Measurements from ENCODE around the gene QRFP.

Gene QRFP

GRCh38 chr9:130884111-130884531, 12.5 kb downstream of the QRFP start:
- Histone ChIP-seq H3F3A (ENCODE audit: insufficient read depth, low read length) (no peaks in the 10 kb centered on the region), H4K20me1 (ENCODE audit: insufficient read depth, low read length) (no peaks in the 10 kb centered on the region), H3K4me2 (ENCODE audit: low read depth, low read length) (no peak overlapping the region), H3K27ac (ENCODE audit: low read length) (no peak overlapping the region), H2AFZ (ENCODE audit: low read length) (no peak overlapping the region), H3K79me2 (ENCODE audit: low read length) (no peaks in the 10 kb centered on the region), H3K9me2 (replicated peaks; ENCODE audit: insufficient read depth, low read length) (no peaks in the 10 kb centered on the region), H3K4me1 (ENCODE audit: low read length) (no peaks in the 10 kb centered on the region), H3K4me3 (ENCODE audit: low read length) (no peak overlapping the region), H3K27me3 (replicated peaks; ENCODE audit: insufficient read depth, low read length) (no peaks in the 10 kb centered on the region), H3K36me3 (replicated peaks; ENCODE audit: insufficient read depth, low read length) (no peaks in the 10 kb centered on the region), H3K9ac (ENCODE audit: low read length) (no peak overlapping the region), H3K9me3 (replicated peaks; ENCODE audit: insufficient read depth, low read length) (no peaks in the 10 kb centered on the region)
- DNase-seq, result no peak
- TF ChIP-seq, protein P1, sequence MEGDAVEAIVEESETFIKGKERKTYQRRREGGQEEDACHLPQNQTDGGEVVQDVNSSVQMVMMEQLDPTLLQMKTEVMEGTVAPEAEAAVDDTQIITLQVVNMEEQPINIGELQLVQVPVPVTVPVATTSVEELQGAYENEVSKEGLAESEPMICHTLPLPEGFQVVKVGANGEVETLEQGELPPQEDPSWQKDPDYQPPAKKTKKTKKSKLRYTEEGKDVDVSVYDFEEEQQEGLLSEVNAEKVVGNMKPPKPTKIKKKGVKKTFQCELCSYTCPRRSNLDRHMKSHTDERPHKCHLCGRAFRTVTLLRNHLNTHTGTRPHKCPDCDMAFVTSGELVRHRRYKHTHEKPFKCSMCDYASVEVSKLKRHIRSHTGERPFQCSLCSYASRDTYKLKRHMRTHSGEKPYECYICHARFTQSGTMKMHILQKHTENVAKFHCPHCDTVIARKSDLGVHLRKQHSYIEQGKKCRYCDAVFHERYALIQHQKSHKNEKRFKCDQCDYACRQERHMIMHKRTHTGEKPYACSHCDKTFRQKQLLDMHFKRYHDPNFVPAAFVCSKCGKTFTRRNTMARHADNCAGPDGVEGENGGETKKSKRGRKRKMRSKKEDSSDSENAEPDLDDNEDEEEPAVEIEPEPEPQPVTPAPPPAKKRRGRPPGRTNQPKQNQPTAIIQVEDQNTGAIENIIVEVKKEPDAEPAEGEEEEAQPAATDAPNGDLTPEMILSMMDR (IDR thresholded peaks at IDR 0.05; ENCODE audit: low read length), result no peak
- TF ChIP-seq EZH2phosphoT487 (IDR thresholded peaks at IDR 0.05; ENCODE audit: low read length) (no peak), EZH2 (optimal IDR thresholded peaks at IDR 0.05; ENCODE audit: low read depth, low read length) (no peak)

GRCh38 chr9:130883479-130883878, 13.1 kb downstream of the QRFP start:
- Histone ChIP-seq H3K9ac (ENCODE audit: low read length) (no peak overlapping the region), H3K27ac (ENCODE audit: low read length) (no peak overlapping the region), H3K4me1 (ENCODE audit: low read length) (no peaks in the 10 kb centered on the region), H3F3A (ENCODE audit: insufficient read depth, low read length) (no peaks in the 10 kb centered on the region), H3K9me3 (replicated peaks; ENCODE audit: insufficient read depth, low read length) (no peaks in the 10 kb centered on the region), H3K36me3 (replicated peaks; ENCODE audit: insufficient read depth, low read length) (no peaks in the 10 kb centered on the region), H4K20me1 (ENCODE audit: insufficient read depth, low read length) (no peaks in the 10 kb centered on the region), H3K9me2 (replicated peaks; ENCODE audit: insufficient read depth, low read length) (no peaks in the 10 kb centered on the region), H3K27me3 (replicated peaks; ENCODE audit: insufficient read depth, low read length) (no peaks in the 10 kb centered on the region), H3K4me2 (ENCODE audit: low read depth, low read length) (no peak overlapping the region), H3K79me2 (ENCODE audit: low read length) (no peaks in the 10 kb centered on the region), H2AFZ (ENCODE audit: low read length) (no peak overlapping the region), H3K4me3 (ENCODE audit: low read length) (no peak overlapping the region)
- no peak for DNase-seq
- TF ChIP-seq EZH2 (optimal IDR thresholded peaks at IDR 0.05; ENCODE audit: low read depth, low read length) (no peak), EZH2phosphoT487 (IDR thresholded peaks at IDR 0.05; ENCODE audit: low read length) (no peak)
- TF ChIP-seq, protein P1 (IDR thresholded peaks at IDR 0.05; ENCODE audit: low read length), result no peak

GRCh38 chr9:130882696-130883225, 13.9 kb downstream of the QRFP start:
- no peaks in the 10 kb centered on the region for H3F3A ChIP-seq (ENCODE audit: insufficient read depth, low read length)
- H3K9me3 ChIP-seq (replicated peaks; ENCODE audit: insufficient read depth, low read length), result no peaks in the 10 kb centered on the region
- H3K9ac ChIP-seq (ENCODE audit: low read length), result no peak overlapping the region
- no peak for DNase-seq
- H3K4me1 ChIP-seq (ENCODE audit: low read length), result no peaks in the 10 kb centered on the region
- no peaks in the 10 kb centered on the region for H3K9me2 ChIP-seq (replicated peaks; ENCODE audit: insufficient read depth, low read length)
- no peaks in the 10 kb centered on the region for H3K36me3 ChIP-seq (replicated peaks; ENCODE audit: insufficient read depth, low read length)
- H4K20me1 ChIP-seq (ENCODE audit: insufficient read depth, low read length), result no peaks in the 10 kb centered on the region
- H3K79me2 ChIP-seq (ENCODE audit: low read length), result no peaks in the 10 kb centered on the region
- no peak overlapping the region for H3K4me2 ChIP-seq (ENCODE audit: low read depth, low read length)
- H3K27ac ChIP-seq (ENCODE audit: low read length), result no peak overlapping the region
- no peak overlapping the region for H2AFZ ChIP-seq (ENCODE audit: low read length)
- TF ChIP-seq, protein P1 (IDR thresholded peaks at IDR 0.05; ENCODE audit: low read length), result no peak
- TF ChIP-seq EZH2 (optimal IDR thresholded peaks at IDR 0.05; ENCODE audit: low read depth, low read length) (no peak), EZH2phosphoT487 (IDR thresholded peaks at IDR 0.05; ENCODE audit: low read length) (no peak)
- H3K27me3 ChIP-seq (replicated peaks; ENCODE audit: insufficient read depth, low read length), result no peaks in the 10 kb centered on the region
- no peak overlapping the region for H3K4me3 ChIP-seq (ENCODE audit: low read length)
